Measurements from ENCODE around the gene TSNAXIP1.
"Not testable (repeated sequence)": the region's sequence is repeated elsewhere in the genome, so short reads cannot be mapped to it uniquely, and the experiment has no call there.

TSNAXIP1 gene

DNA sequence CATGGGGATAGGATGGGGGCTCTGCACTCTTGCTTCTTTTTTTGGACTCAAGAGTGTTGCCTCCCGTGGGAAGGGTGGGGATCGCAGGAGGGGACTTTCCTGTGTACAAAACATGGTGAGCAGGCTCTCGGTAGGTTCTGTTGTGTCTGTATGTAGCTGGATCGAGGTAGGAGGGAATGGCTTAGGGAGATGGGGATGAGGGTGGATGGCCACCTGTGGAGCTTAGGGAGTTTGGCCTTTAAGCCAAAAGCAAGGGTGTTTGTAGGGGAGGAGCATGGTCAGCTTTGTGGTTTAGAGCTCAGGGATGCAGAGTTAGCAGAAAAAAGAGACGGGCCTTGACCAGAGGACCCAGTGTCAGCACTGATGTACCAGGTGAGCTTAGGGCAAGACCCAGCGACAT is 55.2 kb downstream of the TSNAXIP1 start:
- H3K36me3 Mint-ChIP-seq (ENCODE audit: low read depth), result peaks cover 44% of the 10 kb centered on the region
- H3K4me1 Mint-ChIP-seq, result peaks cover 17% of the 10 kb centered on the region
- H3K27me3 Mint-ChIP-seq (ENCODE audit: low read depth, poor library complexity), result peaks cover 3% of the 10 kb centered on the region
- H3K27ac Mint-ChIP-seq, result peak overlapping the region; percentile 17
- no peaks in the 10 kb centered on the region for H3K9me3 Mint-ChIP-seq
- TF ChIP-seq, protein P1, sequence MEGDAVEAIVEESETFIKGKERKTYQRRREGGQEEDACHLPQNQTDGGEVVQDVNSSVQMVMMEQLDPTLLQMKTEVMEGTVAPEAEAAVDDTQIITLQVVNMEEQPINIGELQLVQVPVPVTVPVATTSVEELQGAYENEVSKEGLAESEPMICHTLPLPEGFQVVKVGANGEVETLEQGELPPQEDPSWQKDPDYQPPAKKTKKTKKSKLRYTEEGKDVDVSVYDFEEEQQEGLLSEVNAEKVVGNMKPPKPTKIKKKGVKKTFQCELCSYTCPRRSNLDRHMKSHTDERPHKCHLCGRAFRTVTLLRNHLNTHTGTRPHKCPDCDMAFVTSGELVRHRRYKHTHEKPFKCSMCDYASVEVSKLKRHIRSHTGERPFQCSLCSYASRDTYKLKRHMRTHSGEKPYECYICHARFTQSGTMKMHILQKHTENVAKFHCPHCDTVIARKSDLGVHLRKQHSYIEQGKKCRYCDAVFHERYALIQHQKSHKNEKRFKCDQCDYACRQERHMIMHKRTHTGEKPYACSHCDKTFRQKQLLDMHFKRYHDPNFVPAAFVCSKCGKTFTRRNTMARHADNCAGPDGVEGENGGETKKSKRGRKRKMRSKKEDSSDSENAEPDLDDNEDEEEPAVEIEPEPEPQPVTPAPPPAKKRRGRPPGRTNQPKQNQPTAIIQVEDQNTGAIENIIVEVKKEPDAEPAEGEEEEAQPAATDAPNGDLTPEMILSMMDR (IDR thresholded peaks at IDR 0.05), result no peak
- H3K4me3 Mint-ChIP-seq, result no peak overlapping the region
- DNase-seq, result no peak

DNA sequence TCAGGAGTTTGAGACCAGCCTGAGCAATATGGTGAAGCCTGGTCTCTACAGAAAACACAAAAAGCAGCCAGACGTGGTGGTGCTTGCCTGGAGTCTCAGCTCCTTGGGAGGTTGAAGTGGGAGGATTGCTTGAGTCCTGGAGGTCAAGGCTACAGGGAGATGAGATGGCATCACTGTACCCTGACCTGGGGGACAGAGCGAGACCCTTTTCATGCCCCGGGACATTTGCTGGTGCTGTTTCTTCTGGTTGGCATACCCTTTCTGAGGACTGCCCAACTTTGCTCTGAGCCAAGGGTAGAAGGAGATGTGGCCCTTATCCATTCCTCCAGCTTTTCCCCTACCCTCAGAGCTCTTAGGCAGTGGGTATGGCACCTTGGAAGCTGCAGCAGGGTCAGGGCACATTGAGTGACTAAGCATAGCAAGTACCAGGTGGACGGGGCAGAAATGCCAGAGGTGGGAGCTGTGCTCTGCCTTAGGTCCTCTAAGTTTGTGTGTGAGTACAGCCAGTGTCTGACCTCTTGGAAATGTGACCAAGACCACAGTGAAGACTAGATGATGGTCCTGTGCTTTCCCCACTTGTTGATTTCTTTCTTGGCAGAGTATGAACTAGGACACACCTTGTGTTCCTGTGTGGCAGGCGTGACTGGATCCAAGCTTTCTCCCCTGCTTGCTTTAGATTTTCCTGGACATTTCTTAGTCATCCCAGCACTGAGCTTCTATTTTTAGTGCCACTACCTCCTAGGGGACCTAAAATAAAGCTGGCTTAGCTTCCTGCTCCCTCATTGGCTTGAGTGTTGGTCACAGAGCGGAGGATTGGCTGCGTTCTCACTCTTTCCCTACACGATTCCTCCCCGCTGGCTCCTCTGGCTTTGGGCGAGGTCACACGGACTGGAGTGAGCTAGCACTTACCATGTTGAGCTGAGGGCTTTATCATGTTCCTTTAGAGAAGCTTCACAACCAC is 56.2 kb downstream of the TSNAXIP1 start:
- no peak for DNase-seq
- no peaks in the 10 kb centered on the region for H3K9me3 Mint-ChIP-seq
- TF ChIP-seq, protein P1 (IDR thresholded peaks at IDR 0.05), result no peak
- H3K4me1 Mint-ChIP-seq, result peaks cover 6% of the 10 kb centered on the region
- H3K27me3 Mint-ChIP-seq (ENCODE audit: low read depth, poor library complexity), result peaks cover 3% of the 10 kb centered on the region
- H3K4me3 Mint-ChIP-seq, result no peak overlapping the region
- peaks cover 38% of the 10 kb centered on the region for H3K36me3 Mint-ChIP-seq (ENCODE audit: low read depth)
- H3K27ac Mint-ChIP-seq, result peak overlapping the region; percentile 97

DNA sequence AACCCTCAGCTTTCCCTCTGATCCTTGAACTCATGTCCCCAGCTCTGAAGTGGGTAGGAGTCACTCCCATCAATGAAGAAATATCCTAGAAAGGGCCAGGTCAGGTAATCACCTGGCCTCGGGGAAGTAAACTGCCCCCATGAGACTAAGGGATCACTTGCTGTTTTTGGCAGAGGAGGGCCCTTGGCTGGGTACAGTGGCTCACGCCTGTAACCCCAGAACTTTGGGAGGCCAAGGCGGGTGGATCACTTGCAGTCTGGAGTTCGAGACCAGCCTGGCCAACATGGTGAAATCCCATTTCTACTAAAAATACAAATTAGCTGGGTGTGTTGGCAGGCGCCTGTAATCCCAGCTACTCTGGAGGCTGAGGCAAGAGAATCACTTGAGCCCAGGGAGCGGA is 57.4 kb downstream of the TSNAXIP1 start:
- not testable (repeated sequence) for H3K4me1 Mint-ChIP-seq; DNase-seq; H3K27me3 Mint-ChIP-seq (ENCODE audit: low read depth, poor library complexity); H3K9me3 Mint-ChIP-seq; H3K4me3 Mint-ChIP-seq
- H3K27ac Mint-ChIP-seq, result peak overlapping the region; percentile 61
- H3K36me3 Mint-ChIP-seq (ENCODE audit: low read depth), result peaks cover 27% of the 10 kb centered on the region

DNA sequence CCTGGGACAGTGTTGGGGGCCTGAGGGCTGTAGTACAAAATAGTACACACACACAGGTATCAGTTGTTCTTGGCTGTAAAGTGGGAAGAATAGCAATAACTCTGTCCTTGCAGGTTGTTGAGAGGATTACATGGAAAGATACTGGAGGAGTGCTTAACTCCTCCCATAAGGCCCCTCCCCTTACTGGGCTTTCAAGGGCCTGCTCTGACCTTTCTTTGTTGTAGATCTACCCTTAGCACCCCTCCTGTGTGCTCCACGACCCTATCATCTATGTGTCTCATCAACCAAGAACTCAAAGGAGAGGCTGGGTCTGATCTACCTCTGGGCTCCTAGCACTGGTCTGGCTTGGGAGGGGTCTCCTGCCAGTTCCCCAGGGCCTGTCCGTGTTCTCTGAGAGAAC is 57.9 kb downstream of the TSNAXIP1 start:
- Mint-ChIP-seq H3K4me3 (no peak overlapping the region), H3K27me3 (ENCODE audit: low read depth, poor library complexity) (peaks cover 3% of the 10 kb centered on the region), H3K9me3 (no peaks in the 10 kb centered on the region), H3K27ac (no peak overlapping the region), H3K4me1 (peaks cover 6% of the 10 kb centered on the region), H3K36me3 (ENCODE audit: low read depth) (peaks cover 25% of the 10 kb centered on the region)
- no peak for DNase-seq
- TF ChIP-seq, protein P1 (IDR thresholded peaks at IDR 0.05), result no peak

DNA sequence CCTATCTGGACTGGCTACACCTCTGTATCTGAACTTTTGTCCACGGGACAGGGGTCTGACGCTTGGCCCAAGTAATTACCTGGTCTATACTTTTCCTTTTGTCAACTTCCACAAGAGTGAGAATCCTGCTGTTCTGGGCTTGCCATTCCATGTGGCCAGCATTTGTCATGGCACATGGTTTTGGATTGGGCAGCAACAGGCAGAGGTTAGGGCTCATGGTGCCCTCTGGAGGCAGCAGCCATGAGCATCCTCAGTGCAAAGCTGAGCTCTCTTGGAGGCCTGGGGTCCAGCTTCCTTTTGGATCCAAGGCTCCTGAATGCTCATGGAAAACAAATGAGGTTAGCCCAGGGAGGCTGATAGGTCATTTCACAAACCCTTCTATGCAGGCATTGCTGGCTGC is 58.6 kb downstream of the TSNAXIP1 start:
- Mint-ChIP-seq H3K4me3 (no peak overlapping the region), H3K36me3 (ENCODE audit: low read depth) (peaks cover 27% of the 10 kb centered on the region), H3K27me3 (ENCODE audit: low read depth, poor library complexity) (peaks cover 3% of the 10 kb centered on the region), H3K9me3 (no peaks in the 10 kb centered on the region), H3K4me1 (peaks cover 6% of the 10 kb centered on the region), H3K27ac (no peak overlapping the region)
- no peak for DNase-seq
- TF ChIP-seq, protein P1 (IDR thresholded peaks at IDR 0.05), result no peak

DNA sequence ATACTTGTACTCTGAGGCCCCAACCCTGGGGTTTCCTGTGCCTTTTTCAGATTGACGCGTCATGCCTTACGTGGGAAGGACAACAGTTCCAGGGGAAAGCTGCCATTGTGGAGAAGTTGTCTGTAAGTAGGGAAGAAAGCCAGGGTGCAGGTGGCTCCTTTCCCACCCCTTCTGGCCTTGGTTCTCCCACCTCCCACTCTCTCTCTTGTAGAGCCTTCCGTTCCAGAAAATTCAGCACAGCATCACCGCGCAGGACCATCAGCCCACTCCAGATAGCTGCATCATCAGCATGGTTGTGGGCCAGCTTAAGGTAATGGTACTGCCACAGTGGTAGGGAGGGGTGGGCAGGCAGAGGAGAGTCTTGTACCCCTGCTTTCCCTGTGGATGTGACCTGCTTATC is 61.6 kb downstream of the TSNAXIP1 start:
- H3K9me3 Mint-ChIP-seq, result no peaks in the 10 kb centered on the region
- H3K36me3 Mint-ChIP-seq (ENCODE audit: low read depth), result peaks cover 27% of the 10 kb centered on the region
- H3K27me3 Mint-ChIP-seq (ENCODE audit: low read depth, poor library complexity), result no peaks in the 10 kb centered on the region
- no peak overlapping the region for H3K4me3 Mint-ChIP-seq
- H3K4me1 Mint-ChIP-seq, result peaks cover 7% of the 10 kb centered on the region
- H3K27ac Mint-ChIP-seq, result no peak overlapping the region
- no peak for DNase-seq
- TF ChIP-seq, protein P1 (IDR thresholded peaks at IDR 0.05), result no peak
